Thymus (tissue), 11 donors: ENCODE results near the gene PLBD2. TPM values are rescaled to one million over a fixed set of nuclear protein-coding genes. Genes with fewer than 3 reads are reported as not detected.
A peak's percentile ranks its signal among the peaks of the same experiment; 100 is the strongest.

Experiments used
- DNase-seq, 9 donors: peaks; one replicate each; pipeline ENCODE4 v3.0.0-alpha.2; 2013; ENCODE audit warnings: low spot score in 9 of 9, low read depth in 6 of 9, missing footprints in 1 of 9
- H3K27ac ChIP-seq, 2 donors: one replicate each; pipeline ENCODE4 v1.5.1; 2013; ENCODE audit warnings: control low read depth in 1 of 2, low read depth in 1 of 2, low read length in 1 of 2, mild to moderate bottlenecking in 1 of 2, moderate library complexity in 1 of 2
- H3K27me3 ChIP-seq, 2 donors: one replicate each; pipeline ENCODE4 v1.5.1; 2013; ENCODE audit warnings: low read length in 1 of 2; ENCODE audit not compliant: control insufficient read depth in 2 of 2, insufficient read depth in 1 of 2
- H3K36me3 ChIP-seq, 2 donors: one replicate each; pipeline ENCODE4 v1.5.1; 2013; ENCODE audit warnings: low read length in 1 of 2, mild to moderate bottlenecking in 1 of 2, moderate library complexity in 1 of 2; ENCODE audit not compliant: control insufficient read depth in 2 of 2, insufficient read depth in 2 of 2
- H3K4me1 ChIP-seq, 2 donors: one replicate each; pipeline ENCODE4 v1.5.1; 2013; ENCODE audit warnings: low read length in 2 of 2; ENCODE audit not compliant: control insufficient read depth in 2 of 2, insufficient read depth in 2 of 2
- H3K4me3 ChIP-seq, 2 donors: one replicate each; pipeline ENCODE4 v1.5.1; 2013; ENCODE audit warnings: low read length in 2 of 2, control low read depth in 1 of 2, mild to moderate bottlenecking in 1 of 2
- H3K9me3 ChIP-seq, 2 donors: one replicate each; pipeline ENCODE4 v1.5.1; 2013; ENCODE audit warnings: low read length in 1 of 2, mild to moderate bottlenecking in 1 of 2; ENCODE audit not compliant: control insufficient read depth in 2 of 2, insufficient read depth in 1 of 2
- WGBS: extraction: QIAGEN DNeasy Blood & Tissue Kit; methylation state at CpG from one replicate; pipeline ENCODE4 v1.1.7; 2013; 5-methylcytosine and 5-hydroxymethylcytosine counted together
- polyA plus RNA-seq: library from polyadenylated mRNA; stranded (reverse); fragments of 200-250 nt; gene quantifications from one replicate; pipeline ENCODE4 v1.2.3, GENCODE V29; 2013
- total RNA-seq: library from RNA; stranded (reverse); fragments of 120-200 nt; gene quantifications from one replicate; pipeline ENCODE4 v1.2.4, GENCODE V29; 2013
- donor health status: healthy.

The PLBD2 gene
- total and polyA plus RNA-seq, 2 donors: 2.5 to 9.3 TPM

GRCh38 chr12:113413488-113413939, 55.1 kb downstream of the PLBD2 start:
- WGBS: 92% methylated on average over 11 of the region's 11 CpGs
- no peak for DNase-seq
- no peaks in the 10 kb centered on the region for H3K36me3 ChIP-seq
- peaks cover 0 to 2% of the 10 kb centered on the region in 2 donors for H3K27me3 ChIP-seq
- H3K4me1 ChIP-seq: no peaks in the 10 kb centered on the region
- no peak overlapping the region for H3K4me3 ChIP-seq
- no peak overlapping the region for H3K27ac ChIP-seq
- H3K9me3 ChIP-seq: no peaks in the 10 kb centered on the region

GRCh38 chr12:113414519-113415038, 56.2 kb downstream of the PLBD2 start:
- no peaks in the 10 kb centered on the region for H3K9me3 ChIP-seq
- H3K27me3 ChIP-seq: peaks cover 0 to 2% of the 10 kb centered on the region in 2 donors
- 97% methylated on average over 9 of the region's 9 CpGs for WGBS
- H3K27ac ChIP-seq: no peak overlapping the region
- no peaks in the 10 kb centered on the region for H3K36me3 ChIP-seq
- H3K4me1 ChIP-seq: no peaks in the 10 kb centered on the region
- DNase-seq: no peak
- no peak overlapping the region for H3K4me3 ChIP-seq

- no peaks in the 10 kb centered on the region for H3K9me3 ChIP-seq
- H3K36me3 ChIP-seq: no peaks in the 10 kb centered on the region
- no peak overlapping the region for H3K4me3 ChIP-seq
- H3K27ac ChIP-seq: no peak overlapping the region
- 68% methylated on average over 6 of the region's 6 CpGs for WGBS
- DNase-seq: no peak
- H3K27me3 ChIP-seq: peaks cover 0 to 2% of the 10 kb centered on the region in 2 donors
- H3K4me1 ChIP-seq: no peaks in the 10 kb centered on the region
These were observed 57.8 kb downstream of the PLBD2 start for GRCh38 chr12:113416091-113416754.

GRCh38 chr12:113418213-113418879, 60.0 kb downstream of the PLBD2 start:
- H3K27ac ChIP-seq: no peak overlapping the region
- no peak overlapping the region for H3K4me3 ChIP-seq
- H3K36me3 ChIP-seq: no peaks in the 10 kb centered on the region
- H3K27me3 ChIP-seq: peaks cover 0 to 2% of the 10 kb centered on the region in 2 donors
- WGBS: 94% methylated on average over 13 of the region's 13 CpGs
- DNase-seq: no peak
- no peaks in the 10 kb centered on the region for H3K9me3 ChIP-seq
- no peaks in the 10 kb centered on the region for H3K4me1 ChIP-seq

- no peaks in the 10 kb centered on the region for H3K4me1 ChIP-seq
- H3K27me3 ChIP-seq: peaks cover 0 to 5% of the 10 kb centered on the region in 2 donors
- WGBS: 93% methylated on average over 2 of the region's 2 CpGs
- H3K36me3 ChIP-seq: no peaks in the 10 kb centered on the region
- H3K9me3 ChIP-seq: no peaks in the 10 kb centered on the region
- no peak for DNase-seq
- H3K27ac ChIP-seq: no peak overlapping the region
- no peak overlapping the region for H3K4me3 ChIP-seq
These were observed 62.7 kb downstream of the PLBD2 start for GRCh38 chr12:113420996-113421595.

- H3K4me1 ChIP-seq: no peaks in the 10 kb centered on the region
- WGBS: 19% methylated on average over 13 of the region's 13 CpGs
- no peaks in the 10 kb centered on the region for H3K9me3 ChIP-seq
- peaks cover 0 to 5% of the 10 kb centered on the region in 2 donors for H3K27me3 ChIP-seq
- peak in 1 of 9 donors; percentile 31 for DNase-seq
- H3K27ac ChIP-seq: peak within 1 kb of the TSS; percentile 36 to 42
- no peaks in the 10 kb centered on the region for H3K36me3 ChIP-seq
- peak within 1 kb of the TSS; percentile 15 to 28 for H3K4me3 ChIP-seq
These were observed 63.9 kb downstream of the PLBD2 start, which contains the start of gene SDSL for GRCh38 chr12:113422030-113422885. Gene SDSL, plus strand, starts transcription at chr12:113422380. Its CDS starts 5,603 bp downstream, at chr12:113427983.

- Histone ChIP-seq H3K9me3 (no peaks in the 10 kb centered on the region), H3K27me3 (peaks cover 0 to 7% of the 10 kb centered on the region in 2 donors), H3K36me3 (no peaks in the 10 kb centered on the region), H3K4me1 (no peaks in the 10 kb centered on the region), H3K27ac (peak overlapping the region in 1 of 2 donors; percentile 42), H3K4me3 (no peak overlapping the region)
- no peak for DNase-seq
- WGBS: 95% methylated on average over 6 of the region's 6 CpGs
These were observed 64.7 kb downstream of the PLBD2 start for GRCh38 chr12:113422886-113423669.

GRCh38 chr12:113424456-113424855, 66.1 kb downstream of the PLBD2 start:
- Histone ChIP-seq H3K4me3 (no peak overlapping the region), H3K9me3 (no peaks in the 10 kb centered on the region), H3K4me1 (no peaks in the 10 kb centered on the region), H3K27me3 (peaks cover 0 to 7% of the 10 kb centered on the region in 2 donors), H3K27ac (no peak overlapping the region), H3K36me3 (no peaks in the 10 kb centered on the region)
- 92% methylated on average over 1 of the region's 1 CpG for WGBS
- no peak for DNase-seq
